Naive B cell (primary cell): ENCODE results near the gene KIF2A. TPM values are rescaled to one million over a fixed set of nuclear protein-coding genes. Genes with fewer than 3 reads are reported as not detected.

Experiments used
- polyA plus RNA-seq, 6 donors: library from polyadenylated mRNA; unstranded; fragments of 300-500 nt; fragmentation: Illumina TruSeq; gene quantifications; one replicate each; pipeline ENCODE4 v1.2.3, GENCODE V29; 2021; ENCODE audit warnings: low read depth in 6 of 6

KIF2A gene
- polyA plus RNA-seq, 6 donors from 2014 or later = 65.4 to 91.7 (median 86.3) TPM

Other genes starting within 250 kb of the KIF2A start
- 10 to 100 TPM; 36.4 to 52.6 (median 44.7) TPM for gene DIMT1, start 97.7 kb downstream of the KIF2A start, polyA plus RNA-seq
- 10 to 100 TPM in 4 of 6 donors, 1 to 10 TPM in 2; 8.3 to 12.1 (median 10.4) TPM for gene IPO11, start 106.6 kb downstream of the KIF2A start, polyA plus RNA-seq